ENCODE data around the gene PGAM4. TPM values are rescaled to one million over a fixed set of nuclear protein-coding genes. Genes with fewer than 3 reads are reported as not detected.

PGAM4 gene
- total RNA-seq (2014; rRNA removed) (not detected in 2 replicates), Bru-seq, nascent RNA (not detected), BruChase-seq, experiment 1, labeled RNA remaining after a 6-hour chase (not detected), BruChase-seq, experiment 2, labeled RNA remaining after a 2-hour chase (not detected)
- long read RNA-seq = 0 reads

GRCh38 chrX:77969538-77969937, at the start of gene PGAM4:
PGAM4 (minus strand) TSS chrX:77969638; CDS start chrX:77969638, 0 bp downstream.
- Histone ChIP-seq H3K9me3 (ENCODE audit: low read length) (no peaks in the 10 kb centered on the region), H3K27ac (ENCODE audit: low read length) (no peak within 1 kb of the TSS), H3K27me3 (ENCODE audit: low read length) (no peaks in the 10 kb centered on the region), H3F3A (ENCODE audit: low read length, unreplicated experiment) (no peaks in the 10 kb centered on the region), H3K4me1 (ENCODE audit: insufficient read depth, low read length) (no peaks in the 10 kb centered on the region), H3K9me2 (replicated peaks; ENCODE audit: low read length) (no peaks in the 10 kb centered on the region), H4K20me1 (ENCODE audit: low read length) (no peaks in the 10 kb centered on the region), H3K4me2 (ENCODE audit: low read length) (no peak within 1 kb of the TSS), H3K4me3 (ENCODE audit: low read length) (no peak within 1 kb of the TSS), H3K9ac (ENCODE audit: low read length) (no peak within 1 kb of the TSS), H3K36me3 (ENCODE audit: low read depth, low read length) (no peaks in the 10 kb centered on the region), H3K79me2 (ENCODE audit: low read length) (no peaks in the 10 kb centered on the region), H2AFZ (ENCODE audit: low read length) (no peak within 1 kb of the TSS)
- POLR2A ChIA-PET (ENCODE audit: unreplicated experiment) = no interaction called here
- no peak for DNase-seq
- TF ChIP-seq EZH2 (IDR thresholded peaks at IDR 0.05; ENCODE audit: low read length, unreplicated experiment) = no peak
- no peak for TF ChIP-seq EZH2phosphoT487 (IDR thresholded peaks at IDR 0.05; ENCODE audit: borderline replicate concordance, low read length)
- TF ChIP-seq CTCF (conservative IDR thresholded peaks at IDR 0.05; ENCODE audit: low read depth, low read length) = no peak
- no TSS peak for BruUV-seq (replicated peaks)
- no peak for ATAC-seq
- CTCF ChIA-PET = no interaction called here
- intact Hi-C loops (cut with micrococcal nuclease) = no loop called here

GRCh38 chrX:78011846-78012245, 42.4 kb upstream of the PGAM4 start:
- H2AFZ ChIP-seq (ENCODE audit: low read length) = no peak overlapping the region
- DNase-seq (no peak), ATAC-seq (no peak)
- H3K9ac ChIP-seq (ENCODE audit: low read length) = no peak overlapping the region
- no peaks in the 10 kb centered on the region for H3K4me1 ChIP-seq (ENCODE audit: insufficient read depth, low read length)
- H3K4me3 ChIP-seq (ENCODE audit: low read length) = no peak overlapping the region
- H3K27me3 ChIP-seq (ENCODE audit: low read length) = no peaks in the 10 kb centered on the region
- H3K36me3 ChIP-seq (ENCODE audit: low read depth, low read length) = no peaks in the 10 kb centered on the region
- no TSS peak for BruUV-seq (replicated peaks)
- TF ChIP-seq EZH2phosphoT487 (IDR thresholded peaks at IDR 0.05; ENCODE audit: borderline replicate concordance, low read length) = no peak
- TF ChIP-seq EZH2 (IDR thresholded peaks at IDR 0.05; ENCODE audit: low read length, unreplicated experiment) = no peak
- no peak for TF ChIP-seq CTCF (conservative IDR thresholded peaks at IDR 0.05; ENCODE audit: low read depth, low read length)
- H3K27ac ChIP-seq (ENCODE audit: low read length) = no peak overlapping the region
- no peaks in the 10 kb centered on the region for H3K79me2 ChIP-seq (ENCODE audit: low read length)
- H3K9me2 ChIP-seq (replicated peaks; ENCODE audit: low read length) = no peaks in the 10 kb centered on the region
- H3F3A ChIP-seq (ENCODE audit: low read length, unreplicated experiment) = no peaks in the 10 kb centered on the region
- no peaks in the 10 kb centered on the region for H3K9me3 ChIP-seq (ENCODE audit: low read length)
- CTCF ChIA-PET = no interaction called here
- intact Hi-C loops (cut with micrococcal nuclease) = no loop called here
- POLR2A ChIA-PET (ENCODE audit: unreplicated experiment) = no interaction called here
- H4K20me1 ChIP-seq (ENCODE audit: low read length) = no peaks in the 10 kb centered on the region
- H3K4me2 ChIP-seq (ENCODE audit: low read length) = no peak overlapping the region

GRCh38 chrX:77979870-77980269, 10.4 kb upstream of the PGAM4 start:
- intact Hi-C loops (cut with micrococcal nuclease) = no loop called here
- no peaks in the 10 kb centered on the region for H3F3A ChIP-seq (ENCODE audit: low read length, unreplicated experiment)
- CTCF ChIA-PET = no interaction called here
- H3K4me3 ChIP-seq (ENCODE audit: low read length) = no peak overlapping the region
- peaks cover 12% of the 10 kb centered on the region; the same call in 1 of the 2 replicates for H3K4me1 ChIP-seq (ENCODE audit: insufficient read depth, low read length)
- no peaks in the 10 kb centered on the region for H3K36me3 ChIP-seq (ENCODE audit: low read depth, low read length)
- no peaks in the 10 kb centered on the region for H3K9me2 ChIP-seq (replicated peaks; ENCODE audit: low read length)
- no peak overlapping the region for H2AFZ ChIP-seq (ENCODE audit: low read length)
- H3K79me2 ChIP-seq (ENCODE audit: low read length) = no peaks in the 10 kb centered on the region
- BruUV-seq (replicated peaks) = no TSS peak
- no peak overlapping the region for H3K9ac ChIP-seq (ENCODE audit: low read length)
- POLR2A ChIA-PET (ENCODE audit: unreplicated experiment) = no interaction called here
- ATAC-seq (no peak), DNase-seq (no peak)
- no peak overlapping the region for H3K27ac ChIP-seq (ENCODE audit: low read length)
- H4K20me1 ChIP-seq (ENCODE audit: low read length) = no peaks in the 10 kb centered on the region
- no peak overlapping the region for H3K4me2 ChIP-seq (ENCODE audit: low read length)
- TF ChIP-seq CTCF (conservative IDR thresholded peaks at IDR 0.05; ENCODE audit: low read depth, low read length) (no peak), EZH2 (IDR thresholded peaks at IDR 0.05; ENCODE audit: low read length, unreplicated experiment) (no peak), EZH2phosphoT487 (IDR thresholded peaks at IDR 0.05; ENCODE audit: borderline replicate concordance, low read length) (no peak)
- H3K27me3 ChIP-seq (ENCODE audit: low read length) = no peaks in the 10 kb centered on the region
- H3K9me3 ChIP-seq (ENCODE audit: low read length) = no peaks in the 10 kb centered on the region
